Neural cell (in vitro differentiated cells): ENCODE measurements around the gene CTRB2.

Source experiments
- EP300 ChIP-seq: fragments of 450-650 bp; conservative IDR thresholded peaks from 2 replicates; pipeline ENCODE4 v1.6.1; 2014; ENCODE audit warnings: antibody characterized with exemption, mild to moderate bottlenecking, moderate library complexity; ENCODE audit not compliant: poor library complexity, severe bottlenecking
- EZH2 ChIP-seq: fragments of 200-600, 300-800 bp; shearing (Covaris generic), sonication (generic); IDR thresholded peaks from 2 replicates; pipeline ENCODE4 v1.6.1; 2014; ENCODE audit warnings: antibody characterized with exemption, low read length, borderline replicate concordance, mild to moderate bottlenecking; ENCODE audit not compliant: insufficient read depth, poor library complexity, severe bottlenecking
- MXI1 ChIP-seq: fragments of 450-650 bp; conservative IDR thresholded peaks from 2 replicates; pipeline ENCODE4 v1.6.1; 2014; ENCODE audit warnings: antibody characterized with exemption, mild to moderate bottlenecking; ENCODE audit not compliant: poor library complexity, severe bottlenecking
- POLR2AphosphoS5 ChIP-seq: IDR thresholded peaks from 2 replicates; pipeline ENCODE4 v1.6.1; 2012
- RAD21 ChIP-seq: fragments of 450-650 bp; conservative IDR thresholded peaks from 2 replicates; pipeline ENCODE4 v1.6.1; 2014; ENCODE audit warnings: antibody characterized with exemption, mild to moderate bottlenecking, moderate library complexity
- REST ChIP-seq: IDR thresholded peaks from 2 replicates; pipeline ENCODE4 v1.6.1; 2012; ENCODE audit warnings: borderline replicate concordance
- SMC3 ChIP-seq: fragments of 450-650 bp; conservative IDR thresholded peaks from 2 replicates; pipeline ENCODE4 v1.6.1; 2014; ENCODE audit warnings: antibody characterized with exemption, mild to moderate bottlenecking, moderate library complexity; ENCODE audit not compliant: poor library complexity
- TAF1 ChIP-seq: IDR thresholded peaks from 2 replicates; pipeline ENCODE4 v1.6.1; 2012; ENCODE audit warnings: low read depth
- TF ChIP-seq, protein P1 (sequence below): fragments of 450-650 bp; IDR thresholded peaks from 2 replicates; pipeline ENCODE4 v1.5.1; 2014; ENCODE audit warnings: antibody characterized with exemption, mild to moderate bottlenecking, moderate library complexity; ENCODE audit not compliant: poor library complexity, severe bottlenecking

DNA sequence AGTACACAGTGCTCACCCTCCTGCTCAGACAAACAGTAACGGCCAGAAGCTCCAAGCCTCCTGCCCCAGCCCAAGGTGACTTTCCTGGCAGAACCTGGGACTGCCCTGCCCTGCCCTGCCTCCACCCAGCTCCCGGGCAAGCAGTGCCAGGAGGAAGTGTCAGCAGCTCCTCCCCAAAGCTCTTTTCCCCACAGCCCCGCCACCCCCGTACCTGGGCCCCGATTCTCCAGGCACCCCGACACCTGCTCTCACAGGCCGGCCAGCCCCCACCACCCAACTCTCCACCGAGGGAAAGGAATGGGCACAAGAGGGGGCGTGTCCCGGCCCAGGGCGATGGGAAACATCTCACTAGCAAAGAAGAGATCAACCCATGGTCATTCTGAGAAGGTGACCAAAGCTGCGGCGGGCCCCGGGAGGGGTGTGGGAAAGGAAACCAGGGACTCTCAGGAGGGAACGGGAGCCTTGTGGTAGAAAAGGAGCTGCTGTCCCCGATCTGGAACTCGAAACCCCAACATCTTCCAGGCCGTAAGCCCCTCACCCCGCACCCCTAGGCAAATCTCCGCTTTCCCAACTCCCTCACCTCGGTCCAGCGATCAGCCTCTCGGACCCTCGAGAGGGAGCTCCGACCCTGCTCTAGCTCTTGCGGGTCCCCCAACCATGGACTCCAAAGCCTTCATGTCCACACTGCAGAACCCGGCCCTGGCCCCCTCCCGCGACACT, 43.3 kb upstream of the CTRB2 start:
- TF ChIP-seq, protein P1, sequence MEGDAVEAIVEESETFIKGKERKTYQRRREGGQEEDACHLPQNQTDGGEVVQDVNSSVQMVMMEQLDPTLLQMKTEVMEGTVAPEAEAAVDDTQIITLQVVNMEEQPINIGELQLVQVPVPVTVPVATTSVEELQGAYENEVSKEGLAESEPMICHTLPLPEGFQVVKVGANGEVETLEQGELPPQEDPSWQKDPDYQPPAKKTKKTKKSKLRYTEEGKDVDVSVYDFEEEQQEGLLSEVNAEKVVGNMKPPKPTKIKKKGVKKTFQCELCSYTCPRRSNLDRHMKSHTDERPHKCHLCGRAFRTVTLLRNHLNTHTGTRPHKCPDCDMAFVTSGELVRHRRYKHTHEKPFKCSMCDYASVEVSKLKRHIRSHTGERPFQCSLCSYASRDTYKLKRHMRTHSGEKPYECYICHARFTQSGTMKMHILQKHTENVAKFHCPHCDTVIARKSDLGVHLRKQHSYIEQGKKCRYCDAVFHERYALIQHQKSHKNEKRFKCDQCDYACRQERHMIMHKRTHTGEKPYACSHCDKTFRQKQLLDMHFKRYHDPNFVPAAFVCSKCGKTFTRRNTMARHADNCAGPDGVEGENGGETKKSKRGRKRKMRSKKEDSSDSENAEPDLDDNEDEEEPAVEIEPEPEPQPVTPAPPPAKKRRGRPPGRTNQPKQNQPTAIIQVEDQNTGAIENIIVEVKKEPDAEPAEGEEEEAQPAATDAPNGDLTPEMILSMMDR: no peak
- TF ChIP-seq EZH2 (no peak), REST (no peak), POLR2AphosphoS5 (no peak), RAD21 (peak; percentile 35), EP300 (no peak), TAF1 (no peak), SMC3 (peak; percentile 25), MXI1 (no peak)
